Panc1 (cell line): Measurements from ENCODE around the gene CLCN6. TPM values are rescaled to one million over a fixed set of nuclear protein-coding genes. Genes with fewer than 3 reads are reported as not detected.

Source experiments
- ATAC-seq: fragments of 200-7000 bp; cut with Tn5 transposase; 2 replicates; pipeline ENCODE4 v1.9.1; 2020; ENCODE audit warnings: mild to moderate bottlenecking, moderate library complexity
- BruUV-seq: library from RNA; stranded (reverse); fragments of 400-500 nt; replicated peaks from 2 replicates; lab custom pipeline; 2021; lab: Mats Ljungman, UMichigan
- CTCF ChIA-PET: fragments of 300-600 bp; sonication (Branson Sonifier 250); formaldehyde crosslinking; loops from one replicate; lab custom pipeline; 2022; ENCODE audit warnings: antibody characterized with exemption; lab: Charles Lee
- POLR2A ChIA-PET: fragments of 300-600 bp; sonication (Branson Sonifier 250); formaldehyde crosslinking; loops from one replicate; lab custom pipeline; 2022; ENCODE audit warnings: antibody characterized with exemption; lab: Charles Lee
- DNase-seq: peaks from one replicate; pipeline ENCODE4 v3.0.0-alpha.2; 2010; ENCODE audit warnings: low read depth, low spot score
- H3K27ac ChIP-seq: 2 replicates; pipeline ENCODE4 v1.5.1; 2011; ENCODE audit warnings: mild to moderate bottlenecking, low read length, inconsistent platforms
- H3K27me3 ChIP-seq: fragments of 200-500 bp; sonication (Bioruptor generic); 2 replicates; pipeline ENCODE4 v1.6.0; 2014; ENCODE audit warnings: low read length, inconsistent platforms; ENCODE audit not compliant: control insufficient read depth, insufficient read depth
- H3K36me3 ChIP-seq: fragments of 200-500 bp; sonication (Bioruptor generic); 2 replicates; pipeline ENCODE4 v1.5.1; 2014; ENCODE audit warnings: inconsistent platforms, mild to moderate bottlenecking, low read length, moderate library complexity; ENCODE audit not compliant: control insufficient read depth, insufficient read depth
- H3K4me1 ChIP-seq: 2 replicates; pipeline ENCODE4 v1.5.1; 2011; ENCODE audit warnings: inconsistent platforms, mild to moderate bottlenecking, low read length, moderate library complexity; ENCODE audit not compliant: control insufficient read depth, insufficient read depth
- H3K4me3 ChIP-seq, 2 experiments: 2 replicates each; pipeline ENCODE4 v1.5.1; 2011 to 2012; ENCODE audit warnings: low read depth in 2 of 2, low read length in 2 of 2, mild to moderate bottlenecking in 2 of 2, inconsistent platforms in 1 of 2, moderate library complexity in 1 of 2
- H3K9me3 ChIP-seq: fragments of 200-500 bp; sonication (Bioruptor generic); 2 replicates; pipeline ENCODE4 v1.5.1; 2014; ENCODE audit warnings: low read depth, mild to moderate bottlenecking, inconsistent platforms, low read length, moderate library complexity; ENCODE audit not compliant: control insufficient read depth, insufficient read depth
- CTCF ChIP-seq: fragments of 450-650 bp; IDR thresholded peaks from 2 replicates; pipeline ENCODE4 v1.5.1; 2017; ENCODE audit warnings: mild to moderate bottlenecking
- POLR2AphosphoS5 ChIP-seq: IDR thresholded peaks from 2 replicates; pipeline ENCODE4 v1.6.1; 2012; ENCODE audit warnings: mild to moderate bottlenecking, low read depth, low read length, moderate library complexity
- REST ChIP-seq, 2 experiments: IDR thresholded peaks; 2 replicates each; pipeline ENCODE4 v1.6.1; 2011 to 2012; ENCODE audit warnings: low read depth in 2 of 2, control low read depth in 1 of 2, low read length in 1 of 2, mild to moderate bottlenecking in 1 of 2, moderate library complexity in 1 of 2; ENCODE audit not compliant: insufficient read depth in 1 of 2
- SIN3A ChIP-seq: IDR thresholded peaks from 2 replicates; pipeline ENCODE4 v1.6.1; 2012; ENCODE audit warnings: low read depth, mild to moderate bottlenecking, low read length, moderate library complexity, borderline replicate concordance; ENCODE audit not compliant: insufficient read depth
- TCF7L2 ChIP-seq: IDR thresholded peaks from 2 replicates; pipeline ENCODE4 v1.6.1; 2011; ENCODE audit warnings: mild to moderate bottlenecking, low read depth, low read length, inconsistent platforms
- in situ Hi-C: cut with HindIII; loops from 2 replicates; pipeline ENCODE4 v1.10.0; 2016; ENCODE audit warnings: low sequenced_read_pairs, low pct_unique_long_range_greater_than_20kb
- intact Hi-C: fragments of 100-400 bp; cut with micrococcal nuclease; formaldehyde crosslinking; loops from one replicate; pipeline ENCODE4 v1.10.0; 2022; ENCODE audit not compliant: unreplicated experiment
- total RNA-seq: library from RNA; stranded (reverse); gene quantifications from one replicate; pipeline ENCODE4 v1.2.1, GENCODE V29; 2021; ENCODE audit not compliant: unreplicated experiment

The CLCN6 gene
- total RNA-seq, 1 experiment from 2014 or later = 23.6 TPM

GRCh38 chr1:11823366-11824137 is 17.6 kb downstream of the CLCN6 start:
- CTCF ChIA-PET = interaction anchor here (0.6 kb wide), 1 partner anchor 111 kb away, joined by 3 read pairs; no protein-coding TSS in a partner anchor
- no peak overlapping the region for H3K27ac ChIP-seq
- POLR2A ChIA-PET = no interaction called here
- H3K4me1 ChIP-seq = no peaks in the 10 kb centered on the region
- no peak overlapping the region for H3K4me3 ChIP-seq
- TF ChIP-seq TCF7L2 (no peak), SIN3A (no peak), CTCF (no peak), POLR2AphosphoS5 (no peak), REST (IDR thresholded peaks at IDR 0.05; ENCODE audit: insufficient read depth in 1 of 2, low read depth in 2 of 2, low read length in 1 of 2) (no peak)
- peaks cover 4% of the 10 kb centered on the region; the same call in 1 of the 2 replicates for H3K36me3 ChIP-seq
- no peak for DNase-seq
- H3K27me3 ChIP-seq = no peaks in the 10 kb centered on the region
- BruUV-seq = no TSS peak
- ATAC-seq = no peak
- intact Hi-C loops (no loop called here), in situ Hi-C loops (no loop called here)
- H3K9me3 ChIP-seq = no peaks in the 10 kb centered on the region

- POLR2A ChIA-PET = no interaction called here
- Histone ChIP-seq H3K4me1 (no peaks in the 10 kb centered on the region), H3K36me3 (peaks cover 5% of the 10 kb centered on the region), H3K4me3 (no peak overlapping the region), H3K27ac (no peak overlapping the region), H3K9me3 (no peaks in the 10 kb centered on the region), H3K27me3 (no peaks in the 10 kb centered on the region)
- CTCF ChIA-PET = interaction anchor here (0.6 kb wide), 2 partner anchors 60 to 643 kb away, joined by 3 to 4 read pairs; no protein-coding TSS in a partner anchor
- no TSS peak for BruUV-seq
- no peak for DNase-seq
- intact Hi-C loops = no loop called here
- ATAC-seq = no peak
- in situ Hi-C loops = no loop called here
- TF ChIP-seq CTCF (no peak), POLR2AphosphoS5 (no peak), SIN3A (no peak), TCF7L2 (no peak), REST (IDR thresholded peaks at IDR 0.05; ENCODE audit: insufficient read depth in 1 of 2, low read depth in 2 of 2, low read length in 1 of 2) (no peak)
Measured at GRCh38 chr1:11825131-11825530, 19.1 kb downstream of the CLCN6 start.
